GM21367 (cell line): ENCODE measurements around the gene HSPA2.
"Not testable (repeated sequence)": the region's sequence is repeated elsewhere in the genome, so short reads cannot be mapped to it uniquely, and the experiment has no call there.

ENCODE experiments used
- ATAC-seq: cut with Tn5 transposase; IDR thresholded peaks from one replicate; pipeline ENCODE4 v1.9.1; 2021; ENCODE audit not compliant: unreplicated experiment

The HSPA2 gene

DNA sequence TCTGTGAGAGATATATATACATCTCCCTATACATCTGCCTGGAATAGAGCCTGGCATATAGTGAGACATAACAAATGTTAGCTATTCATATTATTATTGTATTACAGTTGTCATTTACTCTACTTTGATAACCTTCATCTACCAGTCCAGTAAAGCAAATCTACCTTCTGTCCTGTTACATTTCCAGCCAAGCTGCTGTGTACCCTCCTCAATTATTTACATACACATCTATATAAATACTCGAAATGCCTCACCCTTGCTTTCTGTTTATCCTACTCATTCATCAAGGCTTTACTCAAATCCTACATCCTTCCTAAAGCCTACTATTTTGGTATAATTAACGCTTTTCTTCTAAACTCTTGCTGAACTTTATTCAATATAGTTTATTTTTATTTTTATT is 27.3 kb upstream of the HSPA2 start:
- no peak for ATAC-seq

DNA sequence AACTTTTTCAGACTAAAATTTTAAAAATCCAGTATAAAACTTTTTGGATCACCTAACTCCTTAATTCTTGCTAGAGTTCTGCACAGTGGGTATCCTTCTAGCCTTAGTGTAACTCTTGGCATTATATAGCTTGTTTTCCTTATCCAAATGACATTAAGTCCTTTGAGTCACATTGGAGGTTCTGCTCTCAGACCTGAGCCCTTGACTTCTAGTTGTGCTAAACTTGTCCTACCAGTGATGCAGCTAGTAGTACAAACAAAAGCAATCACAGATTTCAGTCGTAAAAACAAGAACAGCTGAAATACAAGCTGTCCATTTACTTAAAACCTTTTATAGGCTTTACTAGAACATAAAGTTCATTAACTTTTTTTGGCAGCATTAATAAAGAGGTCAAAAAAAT is 25.5 kb upstream of the HSPA2 start:
- no peak for ATAC-seq

DNA sequence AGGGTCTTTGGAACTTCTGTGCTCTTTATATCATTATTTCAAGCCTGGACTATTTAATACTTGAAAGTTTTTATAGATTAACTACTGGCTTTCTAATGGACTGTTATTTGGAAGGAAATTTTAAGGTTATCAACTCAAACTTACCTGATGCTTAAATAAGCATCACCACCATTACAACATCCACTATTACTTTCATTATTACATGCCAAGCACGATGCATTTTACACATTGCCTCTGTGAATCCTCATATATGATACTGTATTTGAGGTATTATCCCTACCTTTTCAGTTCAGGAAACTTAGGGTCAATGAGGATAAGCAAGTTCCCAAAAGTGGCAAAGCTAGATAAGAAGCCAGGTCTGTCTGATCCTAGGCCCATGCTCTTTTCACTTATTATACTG is 23.6 kb upstream of the HSPA2 start:
- no peak for ATAC-seq

DNA sequence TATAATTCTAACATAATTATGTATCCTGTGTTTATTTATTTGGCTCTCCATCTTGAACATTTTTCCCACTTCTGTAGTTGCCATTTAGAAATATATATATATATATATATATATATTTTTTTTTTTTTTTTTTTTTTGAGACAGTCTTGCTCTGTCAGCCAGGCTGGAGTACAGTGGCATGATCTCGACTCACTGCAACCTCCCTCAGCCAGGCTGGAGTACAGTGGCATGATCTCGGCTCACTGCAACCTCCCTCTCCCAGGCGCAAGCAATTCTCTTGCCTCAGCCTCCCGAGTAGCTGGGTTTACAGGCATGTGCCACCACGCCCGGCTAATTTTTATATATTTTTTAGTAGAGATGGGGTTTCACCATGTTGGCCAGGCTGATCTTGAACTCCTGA is 22.9 kb upstream of the HSPA2 start:
- ATAC-seq = not testable (repeated sequence)

DNA sequence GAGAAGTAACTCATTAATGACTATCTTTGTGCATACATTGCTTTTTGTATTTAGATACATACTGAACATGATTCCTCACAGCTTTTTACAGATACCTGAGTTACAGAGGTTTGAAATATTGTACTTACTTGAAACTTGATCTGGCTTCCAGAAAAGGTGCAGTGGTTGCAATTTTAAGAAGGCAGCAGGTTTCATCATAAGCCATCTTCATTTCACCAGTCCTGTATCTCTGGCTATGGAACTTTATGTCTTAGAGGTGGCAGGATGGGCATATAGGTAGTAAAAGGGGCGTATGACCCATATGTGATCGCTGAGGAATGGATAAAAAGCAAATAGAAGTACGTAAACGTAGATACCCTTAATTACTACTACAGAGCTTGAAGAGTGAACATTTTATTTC is 22.3 kb upstream of the HSPA2 start:
- no peak for ATAC-seq

DNA sequence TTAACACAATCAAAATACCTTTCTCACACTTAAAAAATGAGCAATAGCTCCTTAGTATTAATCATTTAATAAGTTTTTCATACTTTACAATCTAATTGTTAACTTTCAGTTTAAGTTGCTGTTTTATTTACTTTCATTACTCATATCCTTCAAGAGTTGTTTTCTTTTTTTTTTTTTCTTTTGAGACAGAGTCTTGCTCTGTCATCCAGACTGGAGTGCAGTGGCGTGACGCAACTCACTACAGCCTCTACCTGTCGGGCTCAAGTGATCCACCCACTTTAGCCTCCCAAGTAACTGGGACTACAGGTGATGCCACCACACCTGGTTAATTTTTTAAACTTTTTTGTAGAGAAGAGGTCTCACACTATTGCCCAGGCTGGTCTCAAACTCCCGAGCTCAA is 19.8 kb upstream of the HSPA2 start:
- no peak for ATAC-seq

DNA sequence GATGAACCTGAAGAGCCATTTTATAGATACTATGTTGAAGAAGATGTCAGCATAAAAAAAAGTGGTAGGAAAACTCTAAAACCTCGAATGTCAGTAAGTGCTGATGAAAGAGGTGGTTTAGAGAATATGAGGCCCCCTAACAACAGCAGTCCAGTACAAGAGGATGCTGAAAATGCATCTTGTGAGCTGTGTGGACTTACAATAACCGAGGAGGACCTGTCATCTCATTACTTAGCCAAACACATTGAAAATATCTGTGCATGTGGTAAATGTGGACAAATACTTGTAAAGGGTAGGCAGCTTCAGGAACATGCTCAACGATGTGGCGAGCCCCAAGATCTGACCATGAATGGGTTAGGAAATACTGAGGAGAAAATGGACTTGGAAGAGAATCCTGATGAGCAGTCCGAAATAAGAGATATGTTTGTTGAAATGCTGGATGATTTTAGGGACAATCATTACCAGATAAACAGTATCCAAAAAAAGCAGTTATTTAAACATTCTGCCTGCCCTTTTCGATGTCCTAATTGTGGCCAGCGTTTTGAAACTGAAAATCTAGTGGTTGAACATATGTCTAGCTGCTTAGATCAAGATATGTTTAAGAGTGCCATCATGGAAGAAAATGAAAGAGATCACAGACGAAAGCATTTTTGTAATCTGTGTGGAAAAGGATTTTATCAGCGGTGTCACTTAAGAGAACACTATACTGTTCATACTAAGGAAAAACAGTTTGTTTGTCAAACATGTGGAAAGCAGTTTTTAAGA is 17.8 kb upstream of the HSPA2 start:
- no peak for ATAC-seq

DNA sequence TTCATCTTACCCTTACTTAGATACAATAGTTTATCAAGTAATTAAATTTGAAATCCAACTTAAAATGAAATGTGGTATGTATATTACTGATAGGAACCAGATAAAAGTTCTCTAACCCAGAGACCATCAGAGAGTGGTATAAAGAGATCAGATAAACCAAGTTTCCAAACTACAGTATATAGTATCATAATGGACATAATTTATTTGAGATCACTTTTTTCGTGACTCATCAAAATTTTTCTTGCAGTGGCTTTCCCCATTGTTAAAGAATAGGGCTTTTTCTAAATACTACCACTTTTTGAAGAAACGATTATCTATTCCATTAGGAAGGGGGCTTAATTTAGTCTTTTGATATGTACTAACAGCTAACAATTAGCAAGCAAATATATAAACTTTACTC is 15.2 kb upstream of the HSPA2 start:
- ATAC-seq = no peak

DNA sequence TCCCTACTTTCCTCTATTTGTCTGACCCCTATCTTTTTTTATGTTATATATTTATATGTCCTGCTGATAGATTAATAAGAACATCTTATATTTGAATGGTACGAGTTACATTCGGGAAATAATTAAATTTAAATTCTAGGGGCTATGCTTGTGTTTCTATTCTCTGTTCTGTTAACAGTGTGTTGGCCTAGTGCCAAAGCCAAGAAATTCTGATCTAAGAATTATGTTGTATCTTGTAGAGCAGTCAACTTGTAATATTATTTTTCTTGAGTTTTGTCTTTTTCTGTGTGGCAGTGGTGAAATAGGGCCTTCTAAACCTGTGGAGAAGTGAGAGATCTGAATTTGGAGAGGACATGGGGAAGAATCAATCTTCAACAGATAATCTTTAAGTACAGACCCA is 9.0 kb upstream of the HSPA2 start:
- ATAC-seq = no peak

DNA sequence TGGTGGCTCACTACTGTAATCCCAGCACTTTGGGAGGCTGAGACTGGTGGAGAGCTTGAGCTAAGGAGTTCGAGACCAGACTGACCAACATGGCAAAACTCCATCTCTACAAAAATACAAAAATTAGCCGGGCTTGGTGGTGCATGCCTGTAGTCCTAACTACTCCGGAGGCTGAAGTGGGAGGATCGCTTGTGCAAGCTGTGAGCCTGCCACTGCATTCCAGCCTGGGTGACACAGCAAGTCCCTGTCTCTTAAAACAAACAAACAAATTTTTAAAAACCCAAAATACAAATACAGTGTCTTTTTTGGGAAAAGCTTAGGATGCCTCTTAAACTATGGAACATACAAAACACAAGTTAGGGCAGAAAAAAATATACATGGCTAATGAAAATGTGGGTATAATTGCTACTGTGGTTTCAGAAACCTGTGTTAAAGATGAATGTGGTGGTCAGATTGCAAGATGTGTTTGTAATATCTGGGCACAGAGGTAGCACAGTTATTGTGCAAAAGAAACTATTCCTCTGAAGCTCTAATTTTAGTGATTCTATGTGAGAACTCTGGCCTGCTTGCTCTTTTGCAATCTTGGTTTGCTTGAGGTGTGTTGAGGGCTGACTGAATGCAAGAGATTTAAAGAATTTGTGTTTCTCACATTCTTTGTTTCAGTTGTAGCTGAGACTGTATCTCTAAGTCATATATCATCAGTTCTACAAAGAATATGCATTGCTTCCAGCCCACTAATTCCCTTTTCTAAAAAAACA is 3.9 kb upstream of the HSPA2 start:
- no peak for ATAC-seq

DNA sequence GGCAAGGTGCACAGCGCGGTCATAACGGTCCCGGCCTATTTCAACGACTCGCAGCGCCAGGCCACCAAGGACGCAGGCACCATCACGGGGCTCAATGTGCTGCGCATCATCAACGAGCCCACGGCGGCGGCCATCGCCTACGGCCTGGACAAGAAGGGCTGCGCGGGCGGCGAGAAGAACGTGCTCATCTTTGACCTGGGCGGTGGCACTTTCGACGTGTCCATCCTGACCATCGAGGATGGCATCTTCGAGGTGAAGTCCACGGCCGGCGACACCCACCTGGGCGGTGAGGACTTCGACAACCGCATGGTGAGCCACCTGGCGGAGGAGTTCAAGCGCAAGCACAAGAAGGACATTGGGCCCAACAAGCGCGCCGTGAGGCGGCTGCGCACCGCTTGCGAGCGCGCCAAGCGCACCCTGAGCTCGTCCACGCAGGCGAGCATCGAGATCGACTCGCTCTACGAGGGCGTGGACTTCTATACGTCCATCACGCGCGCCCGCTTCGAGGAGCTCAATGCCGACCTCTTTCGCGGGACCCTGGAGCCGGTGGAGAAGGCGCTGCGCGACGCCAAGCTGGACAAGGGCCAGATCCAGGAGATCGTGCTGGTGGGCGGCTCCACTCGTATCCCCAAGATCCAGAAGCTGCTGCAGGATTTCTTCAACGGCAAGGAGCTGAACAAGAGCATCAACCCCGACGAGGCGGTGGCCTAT is 875 bp downstream of the HSPA2 start:
- ATAC-seq = no peak

DNA sequence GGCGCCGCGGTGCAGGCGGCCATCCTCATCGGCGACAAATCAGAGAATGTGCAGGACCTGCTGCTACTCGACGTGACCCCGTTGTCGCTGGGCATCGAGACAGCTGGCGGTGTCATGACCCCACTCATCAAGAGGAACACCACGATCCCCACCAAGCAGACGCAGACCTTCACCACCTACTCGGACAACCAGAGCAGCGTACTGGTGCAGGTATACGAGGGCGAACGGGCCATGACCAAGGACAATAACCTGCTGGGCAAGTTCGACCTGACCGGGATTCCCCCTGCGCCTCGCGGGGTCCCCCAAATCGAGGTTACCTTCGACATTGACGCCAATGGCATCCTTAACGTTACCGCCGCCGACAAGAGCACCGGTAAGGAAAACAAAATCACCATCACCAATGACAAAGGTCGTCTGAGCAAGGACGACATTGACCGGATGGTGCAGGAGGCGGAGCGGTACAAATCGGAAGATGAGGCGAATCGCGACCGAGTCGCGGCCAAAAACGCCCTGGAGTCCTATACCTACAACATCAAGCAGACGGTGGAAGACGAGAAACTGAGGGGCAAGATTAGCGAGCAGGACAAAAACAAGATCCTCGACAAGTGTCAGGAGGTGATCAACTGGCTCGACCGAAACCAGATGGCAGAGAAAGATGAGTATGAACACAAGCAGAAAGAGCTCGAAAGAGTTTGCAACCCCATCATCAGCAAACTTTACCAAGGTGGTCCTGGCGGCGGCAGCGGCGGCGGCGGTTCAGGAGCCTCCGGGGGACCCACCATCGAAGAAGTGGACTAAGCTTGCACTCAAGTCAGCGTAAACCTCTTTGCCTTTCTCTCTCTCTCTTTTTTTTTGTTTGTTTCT is 1.7 kb downstream of the HSPA2 start:
- ATAC-seq = no peak

DNA sequence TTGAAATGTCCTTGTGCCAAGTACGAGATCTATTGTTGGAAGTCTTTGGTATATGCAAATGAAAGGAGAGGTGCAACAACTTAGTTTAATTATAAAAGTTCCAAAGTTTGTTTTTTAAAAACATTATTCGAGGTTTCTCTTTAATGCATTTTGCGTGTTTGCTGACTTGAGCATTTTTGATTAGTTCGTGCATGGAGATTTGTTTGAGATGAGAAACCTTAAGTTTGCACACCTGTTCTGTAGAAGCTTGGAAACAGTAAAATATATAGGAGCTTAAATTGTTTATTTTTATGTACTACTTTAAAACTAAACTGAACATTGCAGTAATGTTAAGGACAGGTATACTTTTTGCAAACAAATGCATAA is 2.3 kb downstream of the HSPA2 start:
- ATAC-seq = no peak

DNA sequence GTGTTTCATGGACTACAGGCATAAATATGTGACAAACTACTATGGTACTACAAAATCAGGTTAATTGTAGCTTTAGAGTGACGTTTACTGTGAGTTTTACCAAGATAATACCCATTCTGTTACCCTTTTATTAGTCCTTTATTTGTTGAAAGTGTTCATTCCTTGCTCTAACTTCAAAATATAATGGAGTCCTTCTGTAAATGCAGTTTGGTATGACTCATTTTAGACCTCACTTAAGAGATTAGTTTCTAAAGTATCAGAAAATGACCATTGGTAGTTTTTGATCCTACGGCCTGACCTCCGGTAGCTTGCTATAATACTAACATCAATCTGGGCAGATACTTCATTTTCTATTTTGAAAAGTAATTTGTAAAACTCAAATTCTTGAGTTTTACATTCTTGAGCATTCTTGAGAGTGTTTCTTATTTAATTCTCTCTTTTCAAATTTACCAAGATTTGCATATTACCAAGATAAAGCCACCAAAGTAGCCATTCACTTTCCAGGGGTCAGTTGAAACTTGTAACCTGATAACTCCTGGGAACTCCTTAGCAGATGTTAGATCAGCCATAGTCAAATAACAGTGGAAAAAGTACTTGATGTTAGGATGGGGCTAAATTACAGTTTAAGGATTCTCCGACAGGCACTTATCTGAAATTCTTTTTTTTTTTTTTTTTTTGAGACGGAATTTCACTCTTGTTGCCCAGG is 4.2 kb downstream of the HSPA2 start:
- ATAC-seq = no peak

DNA sequence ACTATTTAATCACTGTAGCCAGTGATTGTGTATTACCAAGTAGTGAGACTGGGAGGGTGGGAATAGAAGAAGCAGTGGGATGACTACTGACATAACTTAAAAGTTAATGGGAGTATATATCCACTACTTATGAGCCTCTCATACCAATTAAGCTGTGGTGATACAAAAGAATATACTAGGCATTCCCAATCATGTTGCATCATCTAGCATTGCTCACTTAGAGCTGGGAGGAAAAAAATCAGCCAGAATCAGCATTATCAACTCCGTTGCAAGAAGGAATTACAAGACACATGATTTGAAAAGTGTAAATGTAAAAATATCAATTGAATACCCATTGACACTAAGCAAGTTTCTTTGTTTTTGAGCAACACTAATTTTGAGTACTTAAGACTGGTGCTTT is 8.5 kb downstream of the HSPA2 start:
- ATAC-seq = no peak

DNA sequence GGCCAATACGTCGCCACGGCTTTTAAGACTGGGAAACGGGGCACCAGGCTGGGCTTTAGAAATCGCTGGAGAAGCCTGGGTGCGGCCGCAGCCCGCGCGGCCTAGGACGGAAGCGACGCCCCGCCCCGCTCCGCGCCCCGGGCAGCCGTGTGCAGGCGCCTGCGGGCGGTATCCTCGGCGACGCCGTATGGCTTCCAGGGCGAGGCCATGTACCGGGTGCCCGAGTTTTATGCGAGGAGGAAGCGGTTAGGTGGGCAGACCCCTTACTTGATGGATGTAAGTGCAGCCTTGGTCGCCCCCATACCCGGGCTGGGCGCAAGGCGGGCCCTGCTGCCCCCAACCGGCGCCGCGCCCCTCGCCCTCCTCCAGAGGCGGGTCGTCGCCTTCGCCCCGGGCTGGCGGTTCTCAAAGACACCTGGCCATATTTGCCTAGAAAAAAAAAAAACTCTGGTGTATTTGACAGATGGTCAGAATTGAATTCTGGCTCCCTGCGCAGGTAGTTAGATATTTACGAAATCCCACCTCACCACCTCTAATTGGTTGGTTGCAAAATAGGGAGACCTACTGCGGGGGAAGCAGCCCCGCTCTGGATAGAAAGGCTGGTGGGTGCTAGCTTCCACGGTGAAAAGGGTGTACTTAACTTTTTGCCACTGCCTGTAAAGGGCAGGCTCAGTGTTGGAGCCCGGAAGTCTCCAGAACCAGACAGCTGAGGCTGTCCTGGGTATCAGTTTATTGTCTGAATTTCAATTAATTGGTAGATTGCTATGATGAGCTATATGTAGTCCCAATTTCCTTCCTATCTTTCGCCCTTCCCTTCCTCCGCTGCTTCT is 9.5 kb downstream of the HSPA2 start, which contains the start of gene PPP1R36:
Gene PPP1R36 (plus strand): TSS at position 171 of the 830 bp plus-strand sequence. CDS start 37 bp downstream, at position 208.
- no peak for ATAC-seq

DNA sequence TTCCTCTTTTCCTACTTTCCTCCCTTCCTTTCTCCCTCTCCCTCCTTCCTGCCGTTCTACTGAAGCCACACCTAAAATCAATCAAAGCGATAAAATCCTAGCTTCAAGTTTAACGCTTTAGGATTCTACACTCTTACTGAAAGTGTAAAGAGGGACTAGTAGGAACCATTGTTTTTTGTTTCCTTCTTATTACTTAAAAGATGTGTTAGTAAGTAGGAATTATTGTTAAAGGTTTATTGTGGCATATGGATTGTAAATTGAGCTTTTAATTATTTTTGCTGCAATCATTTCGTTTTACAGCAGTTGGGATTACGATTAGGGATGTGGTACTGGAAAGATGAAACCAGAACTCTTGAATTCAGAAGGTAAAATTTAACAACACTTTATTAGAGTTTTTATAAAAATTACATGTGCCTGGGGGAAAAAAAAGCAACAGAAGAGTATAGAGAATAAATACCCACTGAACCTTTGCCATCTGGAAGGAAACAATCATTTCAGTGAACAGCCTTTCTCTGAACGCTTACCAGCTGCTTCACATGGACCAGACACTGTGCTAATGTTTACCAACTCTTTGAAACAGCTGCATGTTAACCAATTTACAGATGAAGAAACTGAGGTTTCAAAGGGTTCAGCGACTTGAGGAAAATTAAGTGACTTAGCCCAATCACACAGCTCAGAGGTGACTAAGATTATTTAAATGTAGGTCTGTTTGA is 10.2 kb downstream of the HSPA2 start:
- no peak for ATAC-seq

DNA sequence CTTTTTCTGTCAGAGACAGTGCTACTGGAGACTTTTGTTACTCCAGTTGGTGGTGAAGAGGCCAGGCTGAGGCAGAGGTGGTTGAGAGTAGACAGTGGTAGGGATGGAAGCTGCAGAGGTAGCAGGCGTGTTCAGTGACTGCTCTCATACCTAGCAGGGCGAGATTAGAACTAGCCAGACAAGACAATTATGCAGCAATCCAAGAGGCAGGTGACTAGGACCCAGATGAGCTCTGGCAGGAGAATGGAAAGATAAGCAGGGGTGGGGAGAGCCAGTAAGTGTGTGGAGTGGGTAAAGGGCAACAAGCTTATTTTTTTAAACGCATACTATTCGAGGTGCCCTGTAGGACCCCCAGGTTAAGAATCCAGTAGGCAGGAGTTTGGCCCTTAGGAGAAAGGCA is 14.0 kb downstream of the HSPA2 start:
- no peak for ATAC-seq

DNA sequence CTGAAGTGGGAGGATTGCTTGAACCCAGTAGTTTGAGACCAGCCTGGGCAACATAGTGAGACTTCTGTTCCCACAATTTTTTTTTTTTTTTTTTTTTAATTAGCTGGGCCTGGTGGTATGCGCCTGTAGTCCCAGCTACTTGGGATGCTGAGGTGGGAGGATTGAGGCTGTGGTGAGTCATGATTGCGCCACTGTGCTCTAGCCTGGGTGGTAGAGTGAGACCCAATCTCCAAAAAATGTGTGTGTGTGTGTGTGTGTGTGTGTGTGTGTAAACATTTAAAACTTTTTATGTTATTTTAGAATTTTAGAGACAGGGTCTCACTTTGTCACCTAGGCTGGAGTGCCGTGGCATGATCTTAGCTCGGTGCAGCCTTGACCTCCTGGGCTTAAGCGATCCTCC is 16.0 kb downstream of the HSPA2 start:
- ATAC-seq = no peak
